ENCODE measurements around the gene KCNIP1. TPM values are rescaled to one million over a fixed set of nuclear protein-coding genes. Genes with fewer than 3 reads are reported as not detected.

The KCNIP1 gene
- total RNA-seq, 4 donors from 2014 or later = 4.8 to 9.2 (median 7.3) TPM; not detected in 1

DNA sequence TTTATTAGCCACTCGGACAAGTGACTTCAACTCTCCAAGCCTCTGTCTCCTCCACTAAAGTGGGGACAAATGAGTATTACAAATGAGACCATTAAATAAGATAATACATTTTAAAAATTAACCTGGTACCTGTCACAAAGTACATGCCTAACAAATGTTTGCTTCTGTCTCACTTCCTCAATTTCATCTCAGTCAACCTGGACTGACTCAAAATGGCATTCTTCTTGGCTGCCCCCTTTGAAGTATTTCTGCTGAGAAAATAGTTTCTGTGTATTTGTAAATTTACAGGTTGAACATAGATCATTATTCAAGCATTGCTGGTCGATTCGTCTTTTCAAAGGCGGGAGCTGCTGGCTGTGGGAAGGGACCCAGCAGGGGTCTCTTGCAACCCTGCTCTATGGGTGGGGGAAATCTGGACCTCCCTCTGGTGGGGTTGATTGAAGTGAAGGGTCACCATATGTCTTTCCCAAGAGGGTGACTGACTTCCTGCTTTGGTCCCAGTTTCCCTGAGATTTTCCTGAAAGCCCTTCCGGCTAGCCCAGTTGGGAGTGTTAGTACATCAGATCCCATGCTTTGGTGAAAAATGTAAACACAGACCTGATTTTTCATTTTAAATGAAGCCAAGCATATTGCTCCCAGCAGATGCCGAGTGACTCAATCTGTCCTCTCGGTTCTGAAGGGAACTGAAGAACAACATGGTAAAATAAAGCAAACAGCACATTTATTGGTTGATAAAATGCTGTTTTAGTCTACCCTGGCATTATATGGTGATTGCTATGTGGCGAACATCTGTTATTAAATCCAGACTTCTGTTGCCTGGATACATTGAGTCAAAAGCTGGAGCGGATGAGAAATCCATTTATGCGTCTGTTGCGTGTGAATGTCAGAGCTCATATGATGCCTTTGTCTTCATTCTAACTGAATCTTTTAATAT, 73.0 kb downstream of the KCNIP1 start:
- TF ChIP-seq POLR2A (IDR thresholded peaks at IDR 0.05) (no peak), EP300 (IDR thresholded peaks at IDR 0.05) (no peak)
- TF ChIP-seq, protein P1, sequence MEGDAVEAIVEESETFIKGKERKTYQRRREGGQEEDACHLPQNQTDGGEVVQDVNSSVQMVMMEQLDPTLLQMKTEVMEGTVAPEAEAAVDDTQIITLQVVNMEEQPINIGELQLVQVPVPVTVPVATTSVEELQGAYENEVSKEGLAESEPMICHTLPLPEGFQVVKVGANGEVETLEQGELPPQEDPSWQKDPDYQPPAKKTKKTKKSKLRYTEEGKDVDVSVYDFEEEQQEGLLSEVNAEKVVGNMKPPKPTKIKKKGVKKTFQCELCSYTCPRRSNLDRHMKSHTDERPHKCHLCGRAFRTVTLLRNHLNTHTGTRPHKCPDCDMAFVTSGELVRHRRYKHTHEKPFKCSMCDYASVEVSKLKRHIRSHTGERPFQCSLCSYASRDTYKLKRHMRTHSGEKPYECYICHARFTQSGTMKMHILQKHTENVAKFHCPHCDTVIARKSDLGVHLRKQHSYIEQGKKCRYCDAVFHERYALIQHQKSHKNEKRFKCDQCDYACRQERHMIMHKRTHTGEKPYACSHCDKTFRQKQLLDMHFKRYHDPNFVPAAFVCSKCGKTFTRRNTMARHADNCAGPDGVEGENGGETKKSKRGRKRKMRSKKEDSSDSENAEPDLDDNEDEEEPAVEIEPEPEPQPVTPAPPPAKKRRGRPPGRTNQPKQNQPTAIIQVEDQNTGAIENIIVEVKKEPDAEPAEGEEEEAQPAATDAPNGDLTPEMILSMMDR (IDR thresholded peaks at IDR 0.05) = no peak
- WGBS, 2 donors = 78 to 80% methylated on average over 11 of the region's 11 CpGs

GRCh38 chr5:170579601-170580000, 75.8 kb downstream of the KCNIP1 start:
- no peaks in the 10 kb centered on the region for H3K4me1 ChIP-seq
- no peaks in the 10 kb centered on the region for H3K27me3 ChIP-seq
- 68 to 82% methylated on average over 3 of the region's 3 CpGs for WGBS, 2 donors
- TF ChIP-seq POLR2A (IDR thresholded peaks at IDR 0.05) = no peak
- no peak for TF ChIP-seq EP300 (IDR thresholded peaks at IDR 0.05)
- TF ChIP-seq, protein P1 (IDR thresholded peaks at IDR 0.05) = no peak
- DNase-seq (ENCODE audit: low spot score in 2 of 2) = no peak
- no peak overlapping the region for H3K4me3 ChIP-seq
- peaks cover 0 to 10% (median 0%) of the 10 kb centered on the region in 4 donors for H3K9me3 ChIP-seq
- H3K27ac ChIP-seq = no peak overlapping the region
- no peaks in the 10 kb centered on the region for H3K36me3 ChIP-seq

More for the DNA sequence above, 73.0 kb downstream of the KCNIP1 start:
- Histone ChIP-seq H3K4me3 (no peak overlapping the region), H3K27me3 (no peaks in the 10 kb centered on the region), H3K4me1 (peaks cover 0 to 2% (median 0%) of the 10 kb centered on the region in 4 donors), H3K36me3 (no peaks in the 10 kb centered on the region), H3K27ac (no peak overlapping the region), H3K9me3 (peaks cover 0 to 10% (median 0%) of the 10 kb centered on the region in 4 donors)
- no peak for DNase-seq (ENCODE audit: low spot score in 2 of 2)

DNA sequence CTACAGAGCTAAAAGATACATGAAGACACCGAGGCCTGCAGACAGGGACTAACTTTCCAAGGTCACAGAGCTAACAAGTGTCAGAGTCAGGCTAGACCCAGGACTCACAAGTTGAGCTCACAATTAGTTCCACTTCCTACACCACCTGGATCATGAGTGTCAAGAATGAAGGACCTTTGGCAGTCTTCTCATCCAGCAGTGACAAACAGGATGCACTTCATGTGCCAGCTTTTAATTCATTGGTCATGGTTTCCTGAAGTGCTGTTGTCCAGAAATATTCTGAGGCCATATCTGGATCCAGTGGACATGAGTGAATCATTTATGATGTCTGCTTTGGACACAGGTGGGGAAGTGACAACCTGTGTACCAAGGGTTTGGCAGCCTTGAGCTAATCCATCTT, 77.4 kb downstream of the KCNIP1 start:
- H3K9me3 ChIP-seq = peaks cover 0 to 5% (median 0%) of the 10 kb centered on the region in 4 donors
- no peaks in the 10 kb centered on the region for H3K36me3 ChIP-seq
- H3K27me3 ChIP-seq = no peaks in the 10 kb centered on the region
- no peaks in the 10 kb centered on the region for H3K4me1 ChIP-seq
- DNase-seq (ENCODE audit: low spot score in 2 of 2) = no peak
- no peak overlapping the region for H3K27ac ChIP-seq
- 69 to 73% methylated on average over 1 of the region's 1 CpG for WGBS, 2 donors
- H3K4me3 ChIP-seq = no peak overlapping the region
- no peak for TF ChIP-seq POLR2A (IDR thresholded peaks at IDR 0.05)
- TF ChIP-seq EP300 (IDR thresholded peaks at IDR 0.05) = no peak
- TF ChIP-seq, protein P1 (IDR thresholded peaks at IDR 0.05) = no peak

DNA sequence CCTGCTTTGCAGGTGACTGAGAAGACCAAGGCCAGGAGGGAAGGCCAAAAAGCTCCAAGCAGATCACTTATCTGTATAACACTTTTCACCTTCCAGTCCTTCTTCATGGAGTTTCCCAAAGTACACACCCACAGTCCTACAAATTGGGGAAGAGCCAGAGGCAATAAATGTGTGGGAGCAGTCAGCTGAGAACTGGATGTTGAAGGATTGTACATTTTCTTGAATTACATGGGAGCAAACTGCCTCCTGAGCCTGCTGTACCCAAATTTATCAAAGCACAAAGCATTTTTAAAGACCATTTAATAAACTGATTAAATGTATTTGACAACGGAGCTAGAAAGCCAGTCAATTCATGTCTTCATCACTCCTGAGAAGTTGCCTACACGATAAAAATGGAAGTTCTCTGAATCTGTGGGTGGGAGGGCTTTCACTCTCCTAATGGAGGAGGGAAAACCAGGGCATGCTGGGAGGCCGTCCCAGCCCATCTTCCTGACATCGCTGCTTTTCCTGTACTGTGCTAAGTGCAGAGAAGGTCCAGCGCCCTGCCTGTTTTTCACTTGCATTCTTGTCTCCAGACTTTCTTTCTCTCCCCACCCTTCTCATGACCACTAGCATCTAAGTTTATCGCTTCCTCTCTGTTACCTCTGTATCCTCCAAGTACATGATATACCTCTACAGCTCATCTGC, 79.0 kb downstream of the KCNIP1 start:
- TF ChIP-seq EP300 (IDR thresholded peaks at IDR 0.05) = no peak
- no peak for TF ChIP-seq POLR2A (IDR thresholded peaks at IDR 0.05)
- TF ChIP-seq, protein P1 (IDR thresholded peaks at IDR 0.05) = no peak
- no peak overlapping the region for H3K27ac ChIP-seq
- 77 to 84% methylated on average over 6 of the region's 6 CpGs for WGBS, 2 donors

GRCh38 chr5:170584003-170584402, 80.2 kb downstream of the KCNIP1 start:
- H3K36me3 ChIP-seq = no peaks in the 10 kb centered on the region
- H3K27ac ChIP-seq = no peak overlapping the region
- no peaks in the 10 kb centered on the region for H3K27me3 ChIP-seq
- WGBS, 2 donors = 65 to 74% methylated on average over 4 of the region's 4 CpGs
- no peaks in the 10 kb centered on the region for H3K4me1 ChIP-seq
- no peak for DNase-seq (ENCODE audit: low spot score in 2 of 2)
- no peak overlapping the region for H3K4me3 ChIP-seq
- peaks cover 0 to under 1% (median 0%) of the 10 kb centered on the region in 4 donors for H3K9me3 ChIP-seq
- no peak for TF ChIP-seq POLR2A (IDR thresholded peaks at IDR 0.05)
- no peak for TF ChIP-seq EP300 (IDR thresholded peaks at IDR 0.05)
- TF ChIP-seq, protein P1 (IDR thresholded peaks at IDR 0.05) = no peak

More for the DNA sequence above, 79.0 kb downstream of the KCNIP1 start:
- Histone ChIP-seq H3K27me3 (no peaks in the 10 kb centered on the region), H3K4me3 (no peak overlapping the region), H3K36me3 (no peaks in the 10 kb centered on the region), H3K9me3 (peaks cover 0 to 5% (median 0%) of the 10 kb centered on the region in 4 donors), H3K4me1 (no peaks in the 10 kb centered on the region)
- no peak for DNase-seq (ENCODE audit: low spot score in 2 of 2)

Data from tibial nerve (tissue), 4 donors.